Stomach (tissue), 9 donors: ENCODE results near the gene ARSG. TPM values are rescaled to one million over a fixed set of nuclear protein-coding genes. Genes with fewer than 3 reads are reported as not detected.

Experiments
- DNase-seq, 2 donors: peaks; one replicate each; pipeline versions ENCODE4 v3.0.0 to v3.0.0-alpha.2; 2013 to 2019
- H3K27ac ChIP-seq, 5 donors: fragments of 200-600 bp in 4 of 5; sonication (generic) in 4 of 5; one replicate each; pipeline ENCODE4 v1.5.1; 2013 to 2019; ENCODE audit warnings: mild to moderate bottlenecking in 1 of 5, moderate library complexity in 1 of 5
- H3K27me3 ChIP-seq, 3 donors: fragments of 200-600 bp; sonication (generic); one replicate each; pipeline ENCODE4 v1.5.1; 2017 to 2019; ENCODE audit warnings: mixed run types in 1 of 3
- H3K36me3 ChIP-seq, 4 donors: fragments of 200-600 bp; sonication (generic); 1 replicate in 3 of 4; 2 replicates in 1 of 4; pipeline ENCODE4 v1.5.1; 2016 to 2019
- H3K4me1 ChIP-seq, 4 donors: fragments of 200-600 bp; sonication (generic); one replicate each; pipeline ENCODE4 v1.5.1; 2016 to 2019
- H3K4me3 ChIP-seq, 4 donors: fragments of 200-600 bp; sonication (generic) in 3 of 4; one replicate each; pipeline ENCODE4 v1.5.1; 2016 to 2019; ENCODE audit warnings: mild to moderate bottlenecking in 1 of 4
- H3K9me3 ChIP-seq, 4 donors: fragments of 200-600 bp; sonication (generic); one replicate each; pipeline ENCODE4 v1.5.1; 2016 to 2019
- EP300 ChIP-seq: sonication (generic); formaldehyde crosslinking; IDR thresholded peaks from one replicate; pipeline ENCODE4 v1.6.1; 2017; ENCODE audit warnings: antibody characterized with exemption
- POLR2A ChIP-seq, 4 donors: fragments of 450-650 bp; IDR thresholded peaks; one replicate each; pipeline ENCODE4 v1.6.1; 2016; ENCODE audit warnings: antibody characterized with exemption in 4 of 4, control low read depth in 2 of 4, mild to moderate bottlenecking in 1 of 4, moderate library complexity in 1 of 4
- POLR2AphosphoS5 ChIP-seq, 3 donors: sonication (generic); formaldehyde crosslinking; IDR thresholded peaks; one replicate each; pipeline ENCODE4 v1.6.1; 2016; ENCODE audit warnings: antibody characterized with exemption in 3 of 3
- WGBS, 5 donors: extraction: QIAGEN DNeasy Blood & Tissue Kit in 3 of 5; methylation state at CpG; one replicate each; pipeline versions ENCODE4 v1.1.5 to v1.1.7; 2013 to 2018; 5-methylcytosine and 5-hydroxymethylcytosine counted together
- intact Hi-C: fragments of 100-400 bp; cut with DNase I; formaldehyde crosslinking; loops from one replicate; pipeline ENCODE4 v1.15.1; 2023; ENCODE audit warnings: low total_unique reads
- polyA plus RNA-seq, 3 donors: library from polyadenylated mRNA; stranded (reverse); fragments of 200-250 nt; gene quantifications; one replicate each; pipeline ENCODE4 v1.2.3, GENCODE V29; 2013
- total RNA-seq, 5 donors: library from RNA; depleted of rRNA; stranded (reverse); fragments of >200 nt; gene quantifications; one replicate each; pipeline versions ENCODE4 v1.1.0 to v1.2.3, GENCODE V29; 2014 to 2016
- TF ChIP-seq, protein P1 (sequence below), 7 experiments: fragments of 450-650 bp in 4 of 7; fragments of 200-600 bp in 3 of 7; sonication (generic) in 3 of 7; IDR thresholded peaks; one replicate each; pipeline ENCODE4 v1.5.1; 2016 to 2019; ENCODE audit warnings: antibody characterized with exemption in 7 of 7, control low read depth in 2 of 7, mild to moderate bottlenecking in 1 of 7
- donor health status: healthy with polysubstance abuse.
- donor health status: Bipolar disorder and iron deficiency.
- donor health status: healthy.

ARSG gene
- total and polyA plus RNA-seq, 8 donors = 0.45 to 74.7 (median 2.4) TPM

DNA sequence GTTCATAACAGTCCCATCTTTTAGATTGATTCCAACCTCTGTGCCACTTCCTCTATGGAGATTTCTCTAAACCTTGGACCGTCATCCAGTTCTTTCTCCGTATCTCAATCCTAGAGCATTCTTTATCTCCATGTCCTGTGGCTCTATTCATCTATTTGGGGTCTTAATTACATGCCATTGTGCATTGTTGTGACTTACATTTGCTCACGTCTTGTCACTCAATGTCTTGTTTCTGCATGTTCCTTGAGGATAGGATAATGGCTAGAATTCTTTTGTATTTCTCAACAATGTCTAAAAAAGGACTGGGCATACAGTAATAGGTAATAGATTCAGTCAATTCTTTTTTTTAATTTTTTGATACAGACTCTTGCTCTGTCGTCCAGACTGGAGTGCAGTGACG is 50.2 kb downstream of the ARSG start:
- 91 to 94% (median 92%) methylated on average over 5 of the region's 5 CpGs for WGBS, 5 donors
- intact Hi-C loops = no loop called here

DNA sequence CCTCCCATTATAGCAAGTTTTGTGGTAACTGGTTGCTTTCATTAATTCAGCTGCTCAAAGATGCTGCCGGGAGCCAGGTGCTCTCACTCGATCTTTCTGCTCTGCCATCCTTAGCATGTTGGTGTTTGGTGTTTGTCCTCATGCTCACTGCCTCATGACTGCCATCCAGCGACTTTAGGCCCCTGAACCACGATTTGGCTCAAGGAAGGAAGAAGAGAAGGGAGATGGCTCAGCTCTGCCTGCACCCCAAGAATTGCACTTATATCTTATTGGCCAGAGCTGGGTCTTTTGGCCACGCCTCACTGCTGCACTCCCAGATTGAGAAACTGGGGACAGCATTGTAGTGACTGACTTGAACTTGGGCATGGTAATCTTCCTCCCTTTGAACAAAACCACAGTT is 52.7 kb downstream of the ARSG start:
- peak overlapping the region in 1 of 5 donors; percentile 10 for H3K27ac ChIP-seq
- intact Hi-C loops = no loop called here
- WGBS, 5 donors = 75 to 82% (median 78%) methylated on average over 4 to 5 of the region's 5 CpGs
- H3K27me3 ChIP-seq = no peaks in the 10 kb centered on the region
- peaks cover 0 to 15% (median 2%) of the 10 kb centered on the region in 4 donors for H3K36me3 ChIP-seq
- H3K9me3 ChIP-seq = no peaks in the 10 kb centered on the region
- H3K4me3 ChIP-seq = no peak overlapping the region
- no peak for TF ChIP-seq EP300
- TF ChIP-seq, protein P1, sequence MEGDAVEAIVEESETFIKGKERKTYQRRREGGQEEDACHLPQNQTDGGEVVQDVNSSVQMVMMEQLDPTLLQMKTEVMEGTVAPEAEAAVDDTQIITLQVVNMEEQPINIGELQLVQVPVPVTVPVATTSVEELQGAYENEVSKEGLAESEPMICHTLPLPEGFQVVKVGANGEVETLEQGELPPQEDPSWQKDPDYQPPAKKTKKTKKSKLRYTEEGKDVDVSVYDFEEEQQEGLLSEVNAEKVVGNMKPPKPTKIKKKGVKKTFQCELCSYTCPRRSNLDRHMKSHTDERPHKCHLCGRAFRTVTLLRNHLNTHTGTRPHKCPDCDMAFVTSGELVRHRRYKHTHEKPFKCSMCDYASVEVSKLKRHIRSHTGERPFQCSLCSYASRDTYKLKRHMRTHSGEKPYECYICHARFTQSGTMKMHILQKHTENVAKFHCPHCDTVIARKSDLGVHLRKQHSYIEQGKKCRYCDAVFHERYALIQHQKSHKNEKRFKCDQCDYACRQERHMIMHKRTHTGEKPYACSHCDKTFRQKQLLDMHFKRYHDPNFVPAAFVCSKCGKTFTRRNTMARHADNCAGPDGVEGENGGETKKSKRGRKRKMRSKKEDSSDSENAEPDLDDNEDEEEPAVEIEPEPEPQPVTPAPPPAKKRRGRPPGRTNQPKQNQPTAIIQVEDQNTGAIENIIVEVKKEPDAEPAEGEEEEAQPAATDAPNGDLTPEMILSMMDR (IDR thresholded peaks at IDR 0.05) = no peak
- no peak for TF ChIP-seq POLR2A (IDR thresholded peaks at IDR 0.05)
- no peak for TF ChIP-seq POLR2AphosphoS5 (IDR thresholded peaks at IDR 0.05)
- H3K4me1 ChIP-seq = peaks cover 0 to 13% (median 2%) of the 10 kb centered on the region in 4 donors
- DNase-seq = no peak

More for the DNA sequence above, 50.2 kb downstream of the ARSG start:
- no peak for TF ChIP-seq EP300
- TF ChIP-seq POLR2AphosphoS5 (IDR thresholded peaks at IDR 0.05) = no peak
- TF ChIP-seq, protein P1 (IDR thresholded peaks at IDR 0.05) = no peak
- TF ChIP-seq POLR2A (IDR thresholded peaks at IDR 0.05) = no peak
- Histone ChIP-seq H3K9me3 (no peaks in the 10 kb centered on the region), H3K4me1 (peaks cover 0 to 6% (median 0%) of the 10 kb centered on the region in 4 donors), H3K4me3 (no peak overlapping the region), H3K36me3 (peaks cover 0 to 15% (median 0%) of the 10 kb centered on the region in 4 donors), H3K27me3 (no peaks in the 10 kb centered on the region), H3K27ac (no peak overlapping the region)
- DNase-seq = no peak

DNA sequence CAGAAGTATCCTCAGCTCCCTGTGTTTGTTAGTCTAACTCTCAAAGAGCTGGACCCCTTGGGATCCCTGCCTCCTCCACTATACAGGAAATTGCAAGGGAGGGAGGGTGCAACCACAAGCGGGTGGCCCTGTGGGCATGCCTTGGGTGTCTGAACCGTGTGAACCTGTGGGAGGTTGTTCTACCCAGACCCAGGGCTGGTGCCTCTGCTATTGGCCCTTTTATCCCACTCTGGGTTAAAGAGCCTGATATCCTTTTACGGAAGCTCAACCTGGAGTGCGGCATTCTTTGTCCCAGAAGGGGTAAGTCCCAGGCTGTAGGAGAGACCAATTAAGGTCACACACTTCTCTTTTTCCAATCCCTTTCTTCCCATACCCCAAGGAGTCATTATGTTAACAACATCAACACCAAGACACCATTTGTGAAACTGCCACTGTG is 53.4 kb downstream of the ARSG start:
- Histone ChIP-seq H3K27ac (peak overlapping the region in 1 of 5 donors; percentile 10), H3K9me3 (no peaks in the 10 kb centered on the region), H3K4me1 (peaks cover 0 to 16% (median 5%) of the 10 kb centered on the region in 4 donors), H3K36me3 (peaks cover 0 to 15% (median 2%) of the 10 kb centered on the region in 4 donors), H3K4me3 (no peak overlapping the region), H3K27me3 (no peaks in the 10 kb centered on the region)
- intact Hi-C loops = no loop called here
- DNase-seq = peak in 1 of 2 donors; percentile 28
- WGBS, 5 donors = 56 to 80% (median 62%) methylated on average over 3 to 4 of the region's 4 CpGs
- no peak for TF ChIP-seq EP300
- TF ChIP-seq, protein P1 (IDR thresholded peaks at IDR 0.05) = no peak
- no peak for TF ChIP-seq POLR2A (IDR thresholded peaks at IDR 0.05)
- no peak for TF ChIP-seq POLR2AphosphoS5 (IDR thresholded peaks at IDR 0.05)

DNA sequence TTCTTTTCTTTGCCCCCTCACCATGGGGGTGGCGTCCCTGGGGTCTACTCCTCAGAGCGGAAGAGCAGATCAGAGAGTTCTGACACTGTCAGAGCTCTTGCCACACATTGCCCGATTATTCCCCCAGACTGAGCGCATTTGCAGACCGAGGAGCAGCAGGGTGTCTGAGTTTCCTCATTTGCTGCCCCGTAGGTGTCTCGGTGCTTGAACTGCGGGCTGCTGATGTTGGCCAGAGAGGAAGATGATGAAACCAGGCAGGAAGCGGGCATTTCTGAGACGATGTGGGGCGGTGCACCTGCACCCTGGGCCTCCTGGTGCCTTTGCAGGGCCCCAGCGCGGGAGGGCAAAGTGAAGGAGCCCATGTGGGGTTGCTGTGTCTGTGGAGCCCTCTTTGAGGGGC is 55.2 kb downstream of the ARSG start:
- TF ChIP-seq POLR2AphosphoS5 (IDR thresholded peaks at IDR 0.05) (peak in 1 of 3 donors; percentile 42), EP300 (no peak), POLR2A (IDR thresholded peaks at IDR 0.05) (no peak)
- TF ChIP-seq, protein P1 (IDR thresholded peaks at IDR 0.05) = no peak
- Histone ChIP-seq H3K4me3 (no peak overlapping the region), H3K27ac (peak overlapping the region in 3 of 5 donors; percentile 41 to 73 (median 73)), H3K36me3 (peaks cover 0 to 15% (median 2%) of the 10 kb centered on the region in 4 donors), H3K4me1 (peaks cover 0 to 16% (median 5%) of the 10 kb centered on the region in 4 donors), H3K27me3 (no peaks in the 10 kb centered on the region), H3K9me3 (no peaks in the 10 kb centered on the region)
- WGBS, 5 donors = 56 to 85% (median 74%) methylated on average over 7 to 13 of the region's 13 CpGs
- DNase-seq = peak; percentile 43 to 48
- intact Hi-C loops = no loop called here
